OCI-LY1 (cell line): ENCODE results near the gene ST6GALNAC3.

Source experiments
- H2AFZ ChIP-seq: fragments of 200-600 bp; sonication (generic), shearing (Covaris generic); 2 replicates; pipeline ENCODE4 v1.6.0; 2014; ENCODE audit warnings: antibody characterized with exemption, mild to moderate bottlenecking, low read length
- H3F3A ChIP-seq: fragments of 200-600 bp; sonication (generic), shearing (Covaris generic); 2 replicates; pipeline ENCODE4 v1.6.0; 2014; ENCODE audit warnings: mild to moderate bottlenecking, antibody characterized with exemption, low read length, moderate library complexity; ENCODE audit not compliant: insufficient read depth
- H3K27ac ChIP-seq: fragments of 200-600 bp; sonication (generic); 2 replicates; pipeline ENCODE4 v1.5.1; 2014; ENCODE audit warnings: low read length, mixed run types, mild to moderate bottlenecking, low read depth; ENCODE audit not compliant: poor library complexity, severe bottlenecking
- H3K27me3 ChIP-seq: fragments of 200-600 bp; sonication (generic); 2 replicates; pipeline ENCODE4 v1.6.0; 2014; ENCODE audit warnings: antibody characterized with exemption, mild to moderate bottlenecking, low read length, moderate library complexity; ENCODE audit not compliant: insufficient read depth
- H3K36me3 ChIP-seq: fragments of 200-600 bp; sonication (generic); 2 replicates; pipeline ENCODE4 v1.6.1; 2014; ENCODE audit warnings: mild to moderate bottlenecking, antibody characterized with exemption, low read length, moderate library complexity, mixed read lengths; ENCODE audit not compliant: insufficient read depth
- H3K4me1 ChIP-seq: fragments of 200-600 bp; sonication (generic); 2 replicates; pipeline ENCODE4 v1.5.1; 2014; ENCODE audit warnings: mild to moderate bottlenecking, low read length, moderate library complexity; ENCODE audit not compliant: insufficient read depth, severe bottlenecking
- H3K4me2 ChIP-seq: fragments of 200-600 bp; sonication (generic), shearing (Covaris generic); 2 replicates; pipeline ENCODE4 v1.6.1; 2014; ENCODE audit warnings: low read length
- H3K4me3 ChIP-seq: fragments of 200-600 bp; sonication (generic); 2 replicates; pipeline ENCODE4 v1.5.1; 2014; ENCODE audit warnings: low read length, low read depth, mild to moderate bottlenecking, mixed read lengths; ENCODE audit not compliant: poor library complexity, severe bottlenecking
- H3K79me2 ChIP-seq: fragments of 200-600 bp; shearing (Covaris generic); 2 replicates; pipeline ENCODE4 v1.6.1; 2016; ENCODE audit warnings: mixed run types, low read length, mixed read lengths; ENCODE audit not compliant: insufficient read depth
- H3K9ac ChIP-seq: fragments of 200-600 bp; sonication (generic), shearing (Covaris generic); 2 replicates; pipeline ENCODE4 v1.6.1; 2014; ENCODE audit warnings: mild to moderate bottlenecking, low read length, mixed read lengths
- H3K9me2 ChIP-seq: fragments of 200-600 bp; sonication (generic), shearing (Covaris generic); 2 replicates; pipeline ENCODE4 v1.6.1; 2014; ENCODE audit warnings: low read depth, mild to moderate bottlenecking, low read length, mixed read lengths
- H3K9me3 ChIP-seq: fragments of 200-600 bp; shearing (Covaris generic); 2 replicates; pipeline ENCODE4 v1.6.1; 2014; ENCODE audit warnings: low read length, mixed read lengths
- H4K20me1 ChIP-seq: fragments of 200-600 bp; sonication (generic), shearing (Covaris generic); 2 replicates; pipeline ENCODE4 v1.6.0; 2016; ENCODE audit warnings: mild to moderate bottlenecking, low read length; ENCODE audit not compliant: insufficient read depth
- CTCF ChIP-seq: fragments of 200-600 bp; sonication (generic), shearing (Covaris generic); IDR thresholded peaks from 2 replicates; pipeline ENCODE4 v1.5.1; 2017; ENCODE audit warnings: mild to moderate bottlenecking, antibody characterized with exemption, low read length, moderate library complexity, mixed read lengths
- EZH2 ChIP-seq: fragments of 200-600 bp; sonication (generic), shearing (Covaris generic); IDR thresholded peaks from 2 replicates; pipeline ENCODE4 v1.8.0; 2017; ENCODE audit warnings: borderline replicate concordance, mixed run types, mild to moderate bottlenecking, antibody characterized with exemption, low read length, moderate library complexity, mixed read lengths

Gene ST6GALNAC3

GRCh38 chr1:76219366-76219818, 144.8 kb downstream of the ST6GALNAC3 start:
- Histone ChIP-seq H3K9me2 (no peaks in the 10 kb centered on the region), H4K20me1 (no peaks in the 10 kb centered on the region), H2AFZ (no peak overlapping the region), H3K27me3 (no peaks in the 10 kb centered on the region), H3K9ac (no peak overlapping the region), H3K36me3 (no peaks in the 10 kb centered on the region), H3K27ac (no peak overlapping the region), H3K4me2 (no peak overlapping the region), H3K4me1 (no peaks in the 10 kb centered on the region), H3K4me3 (no peak overlapping the region), H3K9me3 (no peaks in the 10 kb centered on the region), H3K79me2 (no peaks in the 10 kb centered on the region), H3F3A (no peaks in the 10 kb centered on the region)
- TF ChIP-seq EZH2 (no peak), CTCF (no peak)

GRCh38 chr1:76224752-76225151, 150.2 kb downstream of the ST6GALNAC3 start:
- Histone ChIP-seq H2AFZ (no peak overlapping the region), H3K4me3 (no peak overlapping the region), H3K36me3 (no peaks in the 10 kb centered on the region), H3K9ac (no peak overlapping the region), H3K27ac (no peak overlapping the region), H3K4me1 (no peaks in the 10 kb centered on the region), H4K20me1 (no peaks in the 10 kb centered on the region), H3F3A (no peaks in the 10 kb centered on the region), H3K9me3 (no peaks in the 10 kb centered on the region), H3K4me2 (no peak overlapping the region), H3K79me2 (no peaks in the 10 kb centered on the region), H3K9me2 (no peaks in the 10 kb centered on the region), H3K27me3 (no peaks in the 10 kb centered on the region)
- TF ChIP-seq CTCF, result no peak
- no peak for TF ChIP-seq EZH2

- Histone ChIP-seq H3K27me3 (no peaks in the 10 kb centered on the region), H3K27ac (no peak overlapping the region), H3K4me3 (no peak overlapping the region), H3F3A (no peaks in the 10 kb centered on the region), H3K9me3 (no peaks in the 10 kb centered on the region), H2AFZ (no peak overlapping the region), H3K79me2 (no peaks in the 10 kb centered on the region), H3K36me3 (no peaks in the 10 kb centered on the region), H3K4me2 (no peak overlapping the region), H3K9ac (no peak overlapping the region), H4K20me1 (no peaks in the 10 kb centered on the region), H3K4me1 (no peaks in the 10 kb centered on the region), H3K9me2 (no peaks in the 10 kb centered on the region)
- TF ChIP-seq CTCF (no peak), EZH2 (no peak)
These were observed 151.0 kb downstream of the ST6GALNAC3 start for GRCh38 chr1:76225526-76225925.
